MM.1S (cell line): Measurements from ENCODE around the gene LRCH1.

Source experiments
- DNase-seq: peaks from one replicate; pipeline ENCODE4 v3.0.0-alpha.2; 2015
- H2AFZ ChIP-seq: fragments of 300-600 bp; sonication (generic); 2 replicates; pipeline ENCODE4 v1.6.0; 2016; ENCODE audit warnings: antibody characterized with exemption, low read length
- H3F3A ChIP-seq: fragments of 300-600 bp; sonication (generic); 2 replicates; pipeline ENCODE4 v1.6.1; 2016; ENCODE audit warnings: mild to moderate bottlenecking, antibody characterized with exemption, low read length, moderate library complexity, mixed read lengths; ENCODE audit not compliant: insufficient read depth
- H3K27ac ChIP-seq: fragments of 300-600 bp; sonication (generic); 2 replicates; pipeline ENCODE4 v1.5.1; 2016; ENCODE audit warnings: mild to moderate bottlenecking, low read length
- H3K27me3 ChIP-seq: fragments of 300-600 bp; sonication (generic); replicated peaks from 2 replicates; pipeline ENCODE4 v1.6.0; 2016; ENCODE audit warnings: low read length; ENCODE audit not compliant: insufficient read depth
- H3K36me3 ChIP-seq: fragments of 300-600 bp; sonication (generic); replicated peaks from 2 replicates; pipeline ENCODE4 v1.6.1; 2016; ENCODE audit warnings: mild to moderate bottlenecking, low read length, mixed read lengths; ENCODE audit not compliant: insufficient read depth
- H3K4me1 ChIP-seq: fragments of 300-600 bp; sonication (generic); 2 replicates; pipeline ENCODE4 v1.6.1; 2016; ENCODE audit warnings: low read length, mixed read lengths
- H3K4me2 ChIP-seq: fragments of 300-600 bp; sonication (generic); 2 replicates; pipeline ENCODE4 v1.6.0; 2016; ENCODE audit warnings: low read depth, low read length
- H3K4me3 ChIP-seq: fragments of 300-600 bp; sonication (generic); 2 replicates; pipeline ENCODE4 v1.5.1; 2016; ENCODE audit warnings: low read length, mixed read lengths
- H3K79me2 ChIP-seq: fragments of 300-600 bp; sonication (generic); 2 replicates; pipeline ENCODE4 v1.6.1; 2016; ENCODE audit warnings: mixed run types, low read length, mixed read lengths
- H3K9ac ChIP-seq: fragments of 300-600 bp; sonication (generic); 2 replicates; pipeline ENCODE4 v1.6.1; 2016; ENCODE audit warnings: low read length, mixed read lengths
- H3K9me2 ChIP-seq: fragments of 300-600 bp; sonication (generic); replicated peaks from 2 replicates; pipeline ENCODE4 v1.6.1; 2016; ENCODE audit warnings: mild to moderate bottlenecking, low read length, mixed read lengths; ENCODE audit not compliant: insufficient read depth
- H3K9me3 ChIP-seq: fragments of 300-600 bp; sonication (generic); replicated peaks from 2 replicates; pipeline ENCODE4 v1.6.1; 2016; ENCODE audit warnings: mild to moderate bottlenecking, low read length, mixed read lengths; ENCODE audit not compliant: insufficient read depth
- H4K20me1 ChIP-seq: fragments of 300-600 bp; sonication (generic); 2 replicates; pipeline ENCODE4 v1.6.1; 2016; ENCODE audit warnings: mild to moderate bottlenecking, low read length, moderate library complexity, mixed read lengths; ENCODE audit not compliant: insufficient read depth
- CTCF ChIP-seq: fragments of 300-600 bp; sonication (generic); IDR thresholded peaks from 2 replicates; pipeline ENCODE4 v1.5.1; 2016; ENCODE audit warnings: antibody characterized with exemption, low read length, mixed read lengths
- EZH2 ChIP-seq: fragments of 300-600 bp; sonication (generic); optimal IDR thresholded peaks from 2 replicates; pipeline ENCODE3; 2017; ENCODE audit warnings: low read depth, mild to moderate bottlenecking, antibody characterized with exemption, low read length, mixed read lengths
- EZH2phosphoT487 ChIP-seq: fragments of 300-600 bp; sonication (generic); IDR thresholded peaks from 2 replicates; pipeline ENCODE4 v1.6.1; 2018; ENCODE audit warnings: antibody characterized with exemption, low read length

LRCH1 gene

GRCh38 chr13:46592385-46592784, 39.4 kb downstream of the LRCH1 start:
- Histone ChIP-seq H3K27ac (no peak overlapping the region), H3K4me3 (no peak overlapping the region), H2AFZ (no peak overlapping the region), H3F3A (no peaks in the 10 kb centered on the region), H3K27me3 (no peaks in the 10 kb centered on the region), H3K9ac (no peak overlapping the region), H3K4me2 (no peak overlapping the region), H3K9me3 (no peaks in the 10 kb centered on the region), H3K9me2 (no peaks in the 10 kb centered on the region), H3K79me2 (peaks cover 49% of the 10 kb centered on the region), H3K4me1 (0 out of 2 replicates have a peak, but pooled peaks cover 6% of the 10 kb centered on the region), H3K36me3 (no peaks in the 10 kb centered on the region), H4K20me1 (no peaks in the 10 kb centered on the region)
- TF ChIP-seq CTCF: no peak
- TF ChIP-seq EZH2: no peak
- TF ChIP-seq EZH2phosphoT487: no peak
- DNase-seq: no peak

GRCh38 chr13:46593398-46593797, 40.4 kb downstream of the LRCH1 start:
- Histone ChIP-seq H3K27me3 (no peaks in the 10 kb centered on the region), H3K9ac (no peak overlapping the region), H3K4me2 (no peak overlapping the region), H3K36me3 (no peaks in the 10 kb centered on the region), H3K79me2 (peaks cover 41% of the 10 kb centered on the region), H3K27ac (no peak overlapping the region), H3K4me1 (peaks cover 6% of the 10 kb centered on the region; the same call in 1 of the 2 replicates), H3K9me2 (no peaks in the 10 kb centered on the region), H4K20me1 (no peaks in the 10 kb centered on the region), H3K9me3 (no peaks in the 10 kb centered on the region), H3K4me3 (no peak overlapping the region), H3F3A (0 out of 2 replicates have a peak, but pooled peaks cover 3% of the 10 kb centered on the region), H2AFZ (no peak overlapping the region)
- no peak for DNase-seq
- TF ChIP-seq EZH2phosphoT487 (no peak), CTCF (no peak), EZH2 (no peak)

GRCh38 chr13:46594374-46595078, 41.6 kb downstream of the LRCH1 start:
- H3F3A ChIP-seq: peaks cover 12% of the 10 kb centered on the region
- no peak overlapping the region for H2AFZ ChIP-seq
- H3K79me2 ChIP-seq: peaks cover 42% of the 10 kb centered on the region
- no peaks in the 10 kb centered on the region for H4K20me1 ChIP-seq
- H3K36me3 ChIP-seq: no peaks in the 10 kb centered on the region
- H3K27ac ChIP-seq: no peak overlapping the region
- DNase-seq: no peak
- no peaks in the 10 kb centered on the region for H3K27me3 ChIP-seq
- no peak overlapping the region for H3K4me2 ChIP-seq
- no peak overlapping the region for H3K4me3 ChIP-seq
- H3K9me2 ChIP-seq: no peaks in the 10 kb centered on the region
- peaks cover 12% of the 10 kb centered on the region for H3K4me1 ChIP-seq
- no peak for TF ChIP-seq EZH2phosphoT487
- no peak for TF ChIP-seq CTCF
- no peak for TF ChIP-seq EZH2
- no peaks in the 10 kb centered on the region for H3K9me3 ChIP-seq
- H3K9ac ChIP-seq: no peak overlapping the region
